Measurements from ENCODE around the gene RNF180. TPM values are rescaled to one million over a fixed set of nuclear protein-coding genes. Genes with fewer than 3 reads are reported as not detected.

The RNF180 gene
- total and polyA plus RNA-seq, 10 of the 15 experiments (the other 5 are each of a cell fraction or from before 2014, with no cell fraction given) = 0.16 to 1.2 (median 0.73) TPM

DNA sequence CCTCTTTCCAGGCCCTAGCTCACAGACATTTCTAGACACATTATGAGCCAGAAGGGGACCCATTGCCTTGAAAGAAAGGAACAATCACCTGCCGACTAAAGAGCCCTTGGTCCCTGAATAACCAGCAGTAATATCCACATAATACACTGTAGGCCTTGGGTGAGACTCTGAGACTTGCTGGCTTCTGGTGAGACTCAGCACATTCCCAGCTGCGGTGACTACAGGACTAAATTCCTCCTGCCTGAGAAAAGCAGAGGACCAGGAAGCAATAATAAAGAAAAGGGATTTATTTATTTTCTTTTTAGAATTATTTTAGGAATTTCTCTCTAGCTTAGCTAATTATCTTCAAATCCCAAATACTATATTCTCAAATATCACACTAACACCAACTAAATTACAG, 252.4 kb downstream of the RNF180 start:
- H3K79me2 ChIP-seq (ENCODE audit: control insufficient read depth, insufficient read depth, low read length) = no peaks in the 10 kb centered on the region
- DNase-seq (ENCODE audit: low read depth, low spot score) (no peak), ATAC-seq (no peak), FAIRE-seq (no peak)
- intact Hi-C loops (cut with micrococcal nuclease; ENCODE audit: unreplicated experiment) = no loop called here
- H3K4me3 ChIP-seq = no peak overlapping the region
- no peak for TF ChIP-seq NRF1 (conservative IDR thresholded peaks at IDR 0.05; ENCODE audit: low read depth, low read length)
- no peak for TF ChIP-seq YY1 (IDR thresholded peaks at IDR 0.05; ENCODE audit: low read depth, low read length)
- TF ChIP-seq BRCA1 (IDR thresholded peaks at IDR 0.05; ENCODE audit: low read depth, low read length) = no peak
- TF ChIP-seq GABPA (IDR thresholded peaks at IDR 0.05; ENCODE audit: low read depth) = no peak
- H3K27me3 ChIP-seq (replicated peaks in 1 of 2; ENCODE audit: control insufficient read depth in 2 of 2, insufficient read depth in 2 of 2, low read length in 1 of 2) = no peaks in the 10 kb centered on the region
- no peak overlapping the region for H3K27ac ChIP-seq (ENCODE audit: control insufficient read depth, insufficient read depth)
- ChIA-PET POLR2A (no interaction called here), RAD21 (ENCODE audit: unreplicated experiment) (no interaction called here), CTCF (no interaction called here), SMC1A (ENCODE audit: uncharacterized antibody, unreplicated experiment) (no interaction called here)
- H3K4me2 ChIP-seq (ENCODE audit: control insufficient read depth, insufficient read depth) = no peak overlapping the region
- no peaks in the 10 kb centered on the region for H3K36me3 ChIP-seq (ENCODE audit: control insufficient read depth in 2 of 2, insufficient read depth in 2 of 2, low read length in 1 of 2)
- H4K20me1 ChIP-seq (ENCODE audit: control insufficient read depth, insufficient read depth) = no peaks in the 10 kb centered on the region
- H3K9ac ChIP-seq (ENCODE audit: control insufficient read depth, insufficient read depth, low read length) = no peak overlapping the region
- no peak overlapping the region for H2AFZ ChIP-seq (ENCODE audit: control insufficient read depth, low read depth, low read length)
- 36% methylated on average over 2 of the region's 2 CpGs for WGBS (ENCODE audit: insufficient coverage, insufficient replicate concordance, low lambda C conversion rate, missing lambda C conversion rate)
- BruUV-seq (replicated peaks) = no TSS peak
- in situ Hi-C loops (cut with MboI) = no loop called here
- H3K4me1 ChIP-seq (ENCODE audit: control insufficient read depth, insufficient read depth, low read length) = no peaks in the 10 kb centered on the region
- H3K9me3 ChIP-seq (replicated peaks; ENCODE audit: control insufficient read depth, insufficient read depth, low read length) = no peaks in the 10 kb centered on the region

Other genes with a start within 250 kb of the RNF180 start
- not detected in 2 replicates for gene HTR1A, start 203.4 kb upstream of the RNF180 start, total RNA-seq (2014; rRNA removed)
- gene HTR1A, start 203.4 kb upstream of the RNF180 start, total RNA-seq (2014; rRNA removed; fragmentation: Illumina TruSeq; extraction: Trizol) = not detected in 2 replicates
- gene HTR1A, start 203.4 kb upstream of the RNF180 start, total RNA-seq (2021) = not detected in 2 replicates
- gene HTR1A, start 203.4 kb upstream of the RNF180 start, polyA plus RNA-seq (2011; rRNA removed) = not detected in 2 replicates
- not detected in 2 replicates for gene HTR1A, start 203.4 kb upstream of the RNF180 start, polyA plus RNA-seq (2014; fragmentation: Illumina TruSeq; extraction: Trizol)
- gene HTR1A, start 203.4 kb upstream of the RNF180 start, polyA plus RNA-seq (2014; fragmentation: Nextera tagmentation; extraction: Ambion mirVana) = not detected
- not detected in 2 replicates for gene HTR1A, start 203.4 kb upstream of the RNF180 start, polyA plus RNA-seq (2014; rRNA removed)
- not detected for gene HTR1A, start 203.4 kb upstream of the RNF180 start, polyA plus RNA-seq (2016; fragmentation: Nextera tagmentation; extraction: Ambion mirVana)